HepG2 (cell line): ENCODE measurements around the gene EPHA1. TPM values are rescaled to one million over a fixed set of nuclear protein-coding genes. Genes with fewer than 3 reads are reported as not detected.

Source experiments
- ATAC-seq: fragments of 200-7000 bp; cut with Tn5 transposase; 3 replicates; pipeline ENCODE4 v1.9.1; 2020; ENCODE audit warnings: mild to moderate bottlenecking, moderate library complexity
- BruUV-seq: library from RNA; stranded (reverse); fragments of 400-500 nt; replicated peaks from 2 replicates; lab custom pipeline; 2021; lab: Mats Ljungman, UMichigan
- CTCF ChIA-PET: fragments of 300-600 bp; formaldehyde crosslinking; extraction: SDS; loops from one replicate; lab custom pipeline; 2021; ENCODE audit warnings: low total read pairs, inconsistent platforms, low intra/inter-chr PET ratio; lab: Yijun Ruan, JAX
- POLR2A ChIA-PET: fragments of 350-600 bp; sonication (Branson Sonifier 250); formaldehyde crosslinking; loops from one replicate; lab custom pipeline; 2020; ENCODE audit warnings: antibody characterized with exemption, inconsistent platforms; lab: Yijun Ruan, JAX
- DNase-seq: peaks from one replicate; pipeline ENCODE4 v3.0.0-alpha.2; 2015; ENCODE audit warnings: low spot score
- FAIRE-seq: peaks from 3 replicates; lab custom pipeline; 2011; peaks lifted over from hg19 to GRCh38; lab: Jason Lieb, UNC
- H2AFZ ChIP-seq: one replicate; pipeline ENCODE4 v1.6.1; 2011; ENCODE audit warnings: low read length, inconsistent platforms
- H3K27ac ChIP-seq: fragments of 300-600 bp; 3 replicates; pipeline ENCODE4 v1.8.0; 2011; ENCODE audit warnings: mixed run types, mild to moderate bottlenecking, mixed read lengths, low read length, inconsistent platforms; ENCODE audit not compliant: insufficient read depth; ENCODE audit errors: extremely low read length
- H3K27me3 ChIP-seq, 2 experiments: fragments of 200-600 bp in 1 of 2; 2 replicates in 1 of 2; 3 replicates in 1 of 2; pipeline versions ENCODE4 v1.6.0 to v1.8.0; 2011; ENCODE audit warnings: low read length in 2 of 2, mild to moderate bottlenecking in 2 of 2, moderate library complexity in 2 of 2, inconsistent platforms in 1 of 2; ENCODE audit not compliant: insufficient read depth in 2 of 2, control insufficient read depth in 1 of 2
- H3K36me3 ChIP-seq, 2 experiments: fragments of 200-600 bp in 1 of 2; replicated peaks in 1 of 2; 2 replicates in 1 of 2; 3 replicates in 1 of 2; pipeline versions ENCODE4 v1.5.1 to v1.8.0; 2011; ENCODE audit warnings: low read length in 2 of 2, inconsistent platforms in 1 of 2; ENCODE audit not compliant: insufficient read depth in 2 of 2, control insufficient read depth in 1 of 2
- H3K4me1 ChIP-seq: 2 replicates; pipeline ENCODE4 v1.5.1; 2012; ENCODE audit warnings: low read length, inconsistent platforms; ENCODE audit not compliant: insufficient read depth
- H3K4me2 ChIP-seq: 2 replicates; pipeline ENCODE4 v1.6.0; 2011; ENCODE audit warnings: low read depth, low read length, inconsistent platforms
- H3K4me3 ChIP-seq, 3 experiments: fragments of 200-600 bp in 1 of 3; sonication (generic), shearing (Covaris generic) in 1 of 3; replicated peaks in 1 of 3; 2 replicates each; pipeline ENCODE4 v1.5.1; 2011 to 2016; ENCODE audit warnings: low read length in 3 of 3, inconsistent platforms in 2 of 3, low read depth in 2 of 3, mild to moderate bottlenecking in 2 of 3, control low read depth in 1 of 3, mixed read lengths in 1 of 3; ENCODE audit not compliant: insufficient read depth in 1 of 3
- H3K79me2 ChIP-seq: one replicate; pipeline ENCODE4 v1.6.1; 2011; ENCODE audit warnings: low read length, inconsistent platforms; ENCODE audit not compliant: insufficient read depth
- H3K9ac ChIP-seq: 2 replicates; pipeline ENCODE4 v1.6.0; 2011; ENCODE audit warnings: mild to moderate bottlenecking, low read depth, low read length, inconsistent platforms; ENCODE audit not compliant: insufficient read depth
- H3K9me3 ChIP-seq: 2 replicates; pipeline ENCODE4 v1.5.1; 2012; ENCODE audit warnings: mild to moderate bottlenecking, low read length
- H4K20me1 ChIP-seq: 2 replicates; pipeline ENCODE4 v1.6.0; 2011; ENCODE audit warnings: inconsistent platforms, mild to moderate bottlenecking, low read length, moderate library complexity; ENCODE audit not compliant: insufficient read depth
- GABPA ChIP-seq, 2 experiments: IDR thresholded peaks; 2 replicates each; pipeline ENCODE4 v1.6.1; 2011 to 2016; ENCODE audit warnings: low read depth in 2 of 2, low read length in 1 of 2, missing biosample characterization in 1 of 2, missing genetic modification characterization in 1 of 2
- GTF3A ChIP-seq: sonication (generic); formaldehyde crosslinking; conservative IDR thresholded peaks from 2 replicates; pipeline ENCODE4 v1.4.0; 2020; ENCODE audit warnings: mild to moderate bottlenecking, missing genetic modification reagents
- HDAC6 ChIP-seq: fragments of 200-600 bp; sonication (generic); IDR thresholded peaks from 2 replicates; pipeline ENCODE4 v1.7.0; 2017; ENCODE audit warnings: mild to moderate bottlenecking, antibody characterized with exemption, low read length, low read depth
- SP2 ChIP-seq: sonication (generic); formaldehyde crosslinking; IDR thresholded peaks from 2 replicates; pipeline ENCODE4 v1.5.1; 2020; ENCODE audit warnings: mild to moderate bottlenecking, missing genetic modification reagents
- TAF1 ChIP-seq: sonication (generic); formaldehyde crosslinking; IDR thresholded peaks from 2 replicates; pipeline ENCODE4 v1.4.0; 2020; ENCODE audit warnings: missing genetic modification reagents
- TP53 ChIP-seq: sonication (generic); formaldehyde crosslinking; conservative IDR thresholded peaks from 2 replicates; pipeline ENCODE4 v1.4.0; 2020; ENCODE audit warnings: missing genetic modification reagents
- ZBTB43 ChIP-seq: sonication (generic); formaldehyde crosslinking; conservative IDR thresholded peaks from 2 replicates; pipeline ENCODE4 v1.4.0; 2020; ENCODE audit warnings: missing genetic modification reagents
- ZFP1 ChIP-seq: IDR thresholded peaks from 2 replicates; pipeline ENCODE4 v1.6.1; 2016
- ZFX ChIP-seq: sonication (generic); formaldehyde crosslinking; IDR thresholded peaks from 2 replicates; pipeline ENCODE4 v1.4.0; 2020; ENCODE audit warnings: mild to moderate bottlenecking, low read depth, missing genetic modification reagents, moderate library complexity
- ZNF207 ChIP-seq: fragments of 450-650 bp; IDR thresholded peaks from 2 replicates; pipeline ENCODE4 v1.6.1; 2016; ENCODE audit warnings: antibody characterized with exemption, borderline replicate concordance
- ZNF34 ChIP-seq: sonication (generic); formaldehyde crosslinking; IDR thresholded peaks from 2 replicates; pipeline ENCODE4 v1.4.0; 2020; ENCODE audit warnings: mild to moderate bottlenecking, missing genetic modification reagents, borderline replicate concordance
- WGBS: methylation state at CpG from one replicate; pipeline ENCODE4 v1.1.6; 2017; ENCODE audit warnings: low lambda C conversion rate; 5-methylcytosine and 5-hydroxymethylcytosine counted together
- in situ Hi-C: cut with HindIII; loops from 2 replicates; pipeline ENCODE4 v1.10.0; 2017; ENCODE audit warnings: low pct_unique_long_range_greater_than_20kb; ENCODE audit not compliant: extremely low pct_ligation_motif_present
- intact Hi-C: fragments of 100-400 bp; cut with micrococcal nuclease; formaldehyde crosslinking; loops from one replicate; pipeline ENCODE4 v1.10.0; 2022; ENCODE audit not compliant: unreplicated experiment
- polyA plus RNA-seq, 8 experiments: library from polyadenylated mRNA; depleted of rRNA in 3 of 8; stranded (reverse) in 7 of 8; unstranded in 1 of 8; fragments of >200 nt; fragmentation: Illumina TruSeq in 4 of 8; extraction: Trizol in 4 of 8; gene quantifications; 2 replicates each; pipeline versions ENCODE4 v1.2.1 to v1.2.3, GENCODE V29; 2011 to 2016; ENCODE audit warnings: low read depth in 4 of 8, missing spikeins in 1 of 8, mixed read lengths in 1 of 8; ENCODE audit not compliant: insufficient read depth in 1 of 8
- total RNA-seq, 5 experiments: library from RNA; depleted of rRNA; stranded (reverse); fragments of >200 nt; fragmentation: Illumina TruSeq; extraction: Trizol; gene quantifications; 2 replicates each; pipeline ENCODE4 v1.2.3, GENCODE V29; 2016; ENCODE audit warnings: low read depth in 1 of 5
- TF ChIP-seq, protein P1 (sequence below): IDR thresholded peaks from 2 replicates; pipeline ENCODE4 v1.4.0; 2020; ENCODE audit warnings: mild to moderate bottlenecking, missing genetic modification reagents
- TF ChIP-seq, protein P2 (sequence below): sonication (generic); formaldehyde crosslinking; IDR thresholded peaks from 2 replicates; pipeline ENCODE4 v1.5.1; 2020; ENCODE audit warnings: mild to moderate bottlenecking, missing genetic modification reagents, moderate library complexity
- TF ChIP-seq, protein P3 (sequence below): sonication (generic); formaldehyde crosslinking; IDR thresholded peaks from 2 replicates; pipeline ENCODE4 v1.4.0; 2020; ENCODE audit warnings: missing genetic modification reagents, borderline replicate concordance

EPHA1 gene
- total and polyA plus RNA-seq, 2 of the 13 experiments (the other 11 are each of a cell fraction or from before 2014, with no cell fraction given): 4.6 to 17.1 TPM

GRCh38 chr7:143456992-143457793, 48.5 kb upstream of the EPHA1 start:
- H3K27me3 ChIP-seq: no peaks in the 10 kb centered on the region
- FAIRE-seq (no peak), DNase-seq (no peak), ATAC-seq (no peak)
- H3K27ac ChIP-seq: no peak overlapping the region
- H3K4me2 ChIP-seq: no peak overlapping the region
- H3K9ac ChIP-seq: no peak overlapping the region
- TF ChIP-seq ZBTB43 (CRISPR knock-in tag) (no peak), SP2 (no peak), ZNF34 (CRISPR knock-in tag) (no peak), ZNF207 (no peak), TAF1 (CRISPR knock-in tag) (no peak), GTF3A (no peak), GABPA (IDR thresholded peaks at IDR 0.05; ENCODE audit: low read depth, low read length) (no peak), GABPA (CRISPR knock-in tag; IDR thresholded peaks at IDR 0.05; ENCODE audit: low read depth) (no peak), TP53 (CRISPR knock-in tag) (no peak), ZFX (CRISPR knock-in tag) (no peak), ZFP1 (no peak), HDAC6 (no peak)
- TF ChIP-seq, protein P1, sequence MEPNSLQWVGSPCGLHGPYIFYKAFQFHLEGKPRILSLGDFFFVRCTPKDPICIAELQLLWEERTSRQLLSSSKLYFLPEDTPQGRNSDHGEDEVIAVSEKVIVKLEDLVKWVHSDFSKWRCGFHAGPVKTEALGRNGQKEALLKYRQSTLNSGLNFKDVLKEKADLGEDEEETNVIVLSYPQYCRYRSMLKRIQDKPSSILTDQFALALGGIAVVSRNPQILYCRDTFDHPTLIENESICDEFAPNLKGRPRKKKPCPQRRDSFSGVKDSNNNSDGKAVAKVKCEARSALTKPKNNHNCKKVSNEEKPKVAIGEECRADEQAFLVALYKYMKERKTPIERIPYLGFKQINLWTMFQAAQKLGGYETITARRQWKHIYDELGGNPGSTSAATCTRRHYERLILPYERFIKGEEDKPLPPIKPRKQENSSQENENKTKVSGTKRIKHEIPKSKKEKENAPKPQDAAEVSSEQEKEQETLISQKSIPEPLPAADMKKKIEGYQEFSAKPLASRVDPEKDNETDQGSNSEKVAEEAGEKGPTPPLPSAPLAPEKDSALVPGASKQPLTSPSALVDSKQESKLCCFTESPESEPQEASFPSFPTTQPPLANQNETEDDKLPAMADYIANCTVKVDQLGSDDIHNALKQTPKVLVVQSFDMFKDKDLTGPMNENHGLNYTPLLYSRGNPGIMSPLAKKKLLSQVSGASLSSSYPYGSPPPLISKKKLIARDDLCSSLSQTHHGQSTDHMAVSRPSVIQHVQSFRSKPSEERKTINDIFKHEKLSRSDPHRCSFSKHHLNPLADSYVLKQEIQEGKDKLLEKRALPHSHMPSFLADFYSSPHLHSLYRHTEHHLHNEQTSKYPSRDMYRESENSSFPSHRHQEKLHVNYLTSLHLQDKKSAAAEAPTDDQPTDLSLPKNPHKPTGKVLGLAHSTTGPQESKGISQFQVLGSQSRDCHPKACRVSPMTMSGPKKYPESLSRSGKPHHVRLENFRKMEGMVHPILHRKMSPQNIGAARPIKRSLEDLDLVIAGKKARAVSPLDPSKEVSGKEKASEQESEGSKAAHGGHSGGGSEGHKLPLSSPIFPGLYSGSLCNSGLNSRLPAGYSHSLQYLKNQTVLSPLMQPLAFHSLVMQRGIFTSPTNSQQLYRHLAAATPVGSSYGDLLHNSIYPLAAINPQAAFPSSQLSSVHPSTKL: no peak
- TF ChIP-seq, protein P2, sequence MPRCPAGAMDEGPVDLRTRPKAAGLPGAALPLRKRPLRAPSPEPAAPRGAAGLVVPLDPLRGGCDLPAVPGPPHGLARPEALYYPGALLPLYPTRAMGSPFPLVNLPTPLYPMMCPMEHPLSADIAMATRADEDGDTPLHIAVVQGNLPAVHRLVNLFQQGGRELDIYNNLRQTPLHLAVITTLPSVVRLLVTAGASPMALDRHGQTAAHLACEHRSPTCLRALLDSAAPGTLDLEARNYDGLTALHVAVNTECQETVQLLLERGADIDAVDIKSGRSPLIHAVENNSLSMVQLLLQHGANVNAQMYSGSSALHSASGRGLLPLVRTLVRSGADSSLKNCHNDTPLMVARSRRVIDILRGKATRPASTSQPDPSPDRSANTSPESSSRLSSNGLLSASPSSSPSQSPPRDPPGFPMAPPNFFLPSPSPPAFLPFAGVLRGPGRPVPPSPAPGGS (CRISPR knock-in tag): no peak
- TF ChIP-seq, protein P3, sequence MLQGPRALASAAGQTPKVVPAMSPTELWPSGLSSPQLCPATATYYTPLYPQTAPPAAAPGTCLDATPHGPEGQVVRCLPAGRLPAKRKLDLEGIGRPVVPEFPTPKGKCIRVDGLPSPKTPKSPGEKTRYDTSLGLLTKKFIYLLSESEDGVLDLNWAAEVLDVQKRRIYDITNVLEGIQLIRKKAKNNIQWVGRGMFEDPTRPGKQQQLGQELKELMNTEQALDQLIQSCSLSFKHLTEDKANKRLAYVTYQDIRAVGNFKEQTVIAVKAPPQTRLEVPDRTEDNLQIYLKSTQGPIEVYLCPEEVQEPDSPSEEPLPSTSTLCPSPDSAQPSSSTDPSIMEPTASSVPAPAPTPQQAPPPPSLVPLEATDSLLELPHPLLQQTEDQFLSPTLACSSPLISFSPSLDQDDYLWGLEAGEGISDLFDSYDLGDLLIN (CRISPR knock-in tag): no peak
- H3K9me3 ChIP-seq: no peaks in the 10 kb centered on the region; the same call in 1 of the 2 replicates
- ChIA-PET POLR2A (no interaction called here), CTCF (no interaction called here)
- no TSS peak for BruUV-seq
- intact Hi-C loops (no loop called here), in situ Hi-C loops (no loop called here)
- no peaks in the 10 kb centered on the region for H4K20me1 ChIP-seq
- H3K36me3 ChIP-seq: no peaks in the 10 kb centered on the region
- H2AFZ ChIP-seq: no peak overlapping the region
- WGBS: 0% methylated on average over 4 of the region's 4 CpGs
- H3K4me3 ChIP-seq: no peak overlapping the region
- no peaks in the 10 kb centered on the region for H3K4me1 ChIP-seq
- H3K79me2 ChIP-seq: no peaks in the 10 kb centered on the region
